Measurements from ENCODE around the gene YARS1.
"Not testable (repeated sequence)": the region's sequence is repeated elsewhere in the genome, so short reads cannot be mapped to it uniquely, and the experiment has no call there.

YARS1 gene

DNA sequence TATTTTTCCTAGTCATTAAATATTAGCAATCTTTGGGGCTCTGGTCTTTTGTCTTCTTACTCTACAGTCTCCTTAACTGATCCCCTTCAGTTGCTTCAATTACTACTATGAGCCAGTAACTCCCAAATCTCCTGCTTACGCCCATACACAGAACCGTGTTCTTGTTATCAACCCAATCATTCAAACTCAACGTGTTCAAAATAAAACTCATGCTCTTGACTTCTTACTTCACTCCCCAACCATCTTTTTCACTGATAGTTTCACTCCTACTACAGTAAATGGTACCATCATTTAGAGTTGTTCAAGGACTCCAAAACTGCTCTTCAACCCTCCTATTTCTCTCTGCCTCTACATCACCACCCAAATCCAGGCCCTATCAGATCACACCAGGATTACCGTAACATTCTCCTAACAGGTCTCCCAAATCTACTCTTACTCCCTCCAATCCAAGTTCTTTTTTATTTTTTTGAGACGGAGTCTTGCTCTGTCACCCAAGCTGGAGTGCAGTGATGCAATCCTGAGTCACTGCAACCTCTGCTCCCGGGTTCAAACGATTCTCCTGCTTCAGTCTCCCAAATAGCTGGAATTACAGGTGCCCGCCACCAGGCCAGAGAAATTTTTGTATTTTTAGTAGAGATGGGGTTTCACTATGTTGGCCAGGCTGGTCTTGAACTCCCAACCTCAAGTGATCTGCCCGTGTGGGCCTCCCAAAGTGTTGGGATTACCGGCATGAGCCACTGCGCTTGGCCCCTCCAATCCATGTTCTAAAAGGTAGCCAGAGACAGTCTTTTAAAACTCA lies 3.0 kb downstream of the YARS1 start:
- Histone ChIP-seq H3K27ac (no peak overlapping the region), H3K4me3 (no peak overlapping the region)
- TF ChIP-seq, protein P1, sequence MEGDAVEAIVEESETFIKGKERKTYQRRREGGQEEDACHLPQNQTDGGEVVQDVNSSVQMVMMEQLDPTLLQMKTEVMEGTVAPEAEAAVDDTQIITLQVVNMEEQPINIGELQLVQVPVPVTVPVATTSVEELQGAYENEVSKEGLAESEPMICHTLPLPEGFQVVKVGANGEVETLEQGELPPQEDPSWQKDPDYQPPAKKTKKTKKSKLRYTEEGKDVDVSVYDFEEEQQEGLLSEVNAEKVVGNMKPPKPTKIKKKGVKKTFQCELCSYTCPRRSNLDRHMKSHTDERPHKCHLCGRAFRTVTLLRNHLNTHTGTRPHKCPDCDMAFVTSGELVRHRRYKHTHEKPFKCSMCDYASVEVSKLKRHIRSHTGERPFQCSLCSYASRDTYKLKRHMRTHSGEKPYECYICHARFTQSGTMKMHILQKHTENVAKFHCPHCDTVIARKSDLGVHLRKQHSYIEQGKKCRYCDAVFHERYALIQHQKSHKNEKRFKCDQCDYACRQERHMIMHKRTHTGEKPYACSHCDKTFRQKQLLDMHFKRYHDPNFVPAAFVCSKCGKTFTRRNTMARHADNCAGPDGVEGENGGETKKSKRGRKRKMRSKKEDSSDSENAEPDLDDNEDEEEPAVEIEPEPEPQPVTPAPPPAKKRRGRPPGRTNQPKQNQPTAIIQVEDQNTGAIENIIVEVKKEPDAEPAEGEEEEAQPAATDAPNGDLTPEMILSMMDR (IDR thresholded peaks at IDR 0.05), result no peak
- DNase-seq (ENCODE audit: low spot score), result no peak

DNA sequence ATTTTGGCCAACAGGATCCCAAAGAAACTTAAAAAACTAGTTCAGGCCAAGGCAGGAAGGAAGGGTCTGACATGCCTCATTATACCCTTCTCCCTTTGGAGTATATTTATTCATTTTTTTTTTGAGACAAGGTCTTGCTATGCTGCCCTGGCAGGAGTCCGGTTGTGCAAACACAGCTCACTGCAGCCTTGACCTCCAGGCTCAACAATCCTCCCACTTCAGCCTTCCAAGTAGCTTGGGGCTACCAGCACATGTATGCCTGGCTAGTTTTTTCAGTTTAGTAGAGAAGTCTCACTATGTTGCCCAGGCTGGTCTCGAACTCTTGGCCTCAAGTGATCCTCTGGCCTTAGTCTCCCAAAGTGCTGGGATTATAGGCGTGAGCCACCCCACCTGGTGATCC lies 5.2 kb downstream of the YARS1 start:
- no peak overlapping the region for H3K27ac ChIP-seq
- TF ChIP-seq, protein P1 (IDR thresholded peaks at IDR 0.05), result no peak
- no peak for DNase-seq (ENCODE audit: low spot score)
- H3K4me3 ChIP-seq, result no peak overlapping the region

DNA sequence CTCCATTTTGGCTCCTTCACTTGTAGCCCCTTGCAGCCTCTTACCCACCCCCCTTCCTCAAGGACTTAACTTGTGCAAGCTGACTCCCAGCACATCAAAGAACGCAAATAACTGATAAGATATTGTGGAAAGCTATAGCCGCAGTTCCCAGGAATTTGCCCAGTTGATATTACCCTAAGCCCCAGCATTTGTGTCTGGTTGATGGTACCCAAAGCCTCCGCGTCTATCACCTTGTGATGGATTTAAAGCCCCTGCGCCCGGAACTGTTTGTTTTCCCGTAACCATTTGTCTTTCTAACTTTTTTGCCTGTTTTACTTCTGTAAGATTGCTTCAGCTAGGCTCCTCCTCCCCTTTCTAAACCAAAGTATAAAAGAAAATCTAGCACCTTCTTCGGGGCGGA lies 5.9 kb downstream of the YARS1 start:
- TF ChIP-seq, protein P1 (IDR thresholded peaks at IDR 0.05), result no peak
- H3K4me3 ChIP-seq, result no peak overlapping the region
- no peak overlapping the region for H3K27ac ChIP-seq
- DNase-seq (ENCODE audit: low spot score), result no peak

DNA sequence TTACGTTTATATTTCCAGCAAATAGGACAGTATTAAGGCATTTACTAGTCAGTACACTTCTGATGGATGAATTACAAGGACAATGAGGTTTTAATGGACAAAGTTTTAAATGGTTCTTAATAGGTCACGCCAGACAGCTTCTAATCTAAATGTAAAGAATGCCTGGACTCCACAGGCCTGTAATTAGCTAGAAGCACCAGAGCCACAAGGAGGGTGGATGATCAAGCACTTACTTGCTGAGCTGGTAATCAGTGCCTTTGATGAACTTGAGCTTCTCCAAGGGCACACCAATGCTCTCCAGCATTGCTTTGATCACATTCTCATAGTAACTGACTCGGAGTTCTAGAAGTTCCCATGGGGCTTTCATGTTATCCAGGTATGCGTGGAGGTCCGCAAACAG lies 6.8 kb downstream of the YARS1 start:
- no peak overlapping the region for H3K27ac ChIP-seq

DNA sequence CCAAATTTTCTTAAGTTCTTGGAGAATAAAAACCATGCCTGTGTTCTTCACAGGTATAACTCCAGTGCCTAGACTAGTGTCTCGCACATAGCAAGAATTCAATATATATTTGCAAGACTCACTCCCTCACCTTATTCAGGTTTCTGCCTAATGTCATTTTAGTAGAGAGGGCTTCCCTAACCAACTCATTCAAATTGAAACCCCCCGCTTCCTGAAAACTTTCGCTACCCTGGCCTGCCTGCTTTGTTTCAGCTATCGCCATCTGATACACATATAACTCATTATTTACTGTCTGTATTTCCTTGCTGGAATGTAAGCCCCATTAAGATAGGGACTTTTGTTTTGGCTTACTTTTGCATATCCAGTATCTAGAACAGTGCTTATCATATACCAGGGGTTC lies 8.6 kb downstream of the YARS1 start:
- TF ChIP-seq, protein P1 (IDR thresholded peaks at IDR 0.05), result no peak

More for the DNA sequence above, 6.8 kb downstream of the YARS1 start:
- no peak overlapping the region for H3K4me3 ChIP-seq
- no peak for DNase-seq (ENCODE audit: low spot score)
- TF ChIP-seq, protein P1 (IDR thresholded peaks at IDR 0.05), result no peak

DNA sequence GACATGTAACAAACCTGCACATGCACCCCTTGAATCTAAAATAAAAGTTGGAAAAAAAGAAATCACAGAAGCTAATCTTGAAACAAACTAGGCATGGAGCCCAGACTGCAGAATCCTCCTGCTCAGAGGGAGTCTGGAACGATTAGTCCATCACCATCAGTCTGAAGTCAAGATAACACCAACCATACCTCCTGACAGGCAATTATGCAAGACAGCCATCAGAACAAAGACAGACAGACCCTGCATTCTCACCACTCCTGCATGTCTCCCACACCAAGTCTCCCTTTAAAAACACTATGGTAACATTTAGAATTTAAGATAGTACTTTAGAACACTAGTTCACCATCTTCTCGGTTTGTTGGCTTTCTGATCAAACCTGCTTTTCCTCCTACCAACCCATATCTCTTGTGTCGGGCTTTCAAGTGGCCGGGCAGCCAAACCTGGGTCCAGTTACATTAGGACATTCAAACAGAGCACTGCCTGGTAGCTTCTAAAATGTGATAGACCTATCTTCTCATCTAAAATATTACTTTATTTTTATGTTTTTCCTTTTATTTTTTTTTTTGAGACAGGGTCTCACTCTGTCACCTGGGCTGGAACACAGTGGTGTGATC lies 10.1 kb downstream of the YARS1 start:
- TF ChIP-seq, protein P1 (IDR thresholded peaks at IDR 0.05), result no peak
- DNase-seq (ENCODE audit: low spot score), result no peak
- H3K4me3 ChIP-seq, result no peak overlapping the region
- H3K27ac ChIP-seq, result no peak overlapping the region

More for the DNA sequence above, 8.6 kb downstream of the YARS1 start:
- no peak overlapping the region for H3K4me3 ChIP-seq
- no peak for DNase-seq (ENCODE audit: low spot score)
- no peak overlapping the region for H3K27ac ChIP-seq

DNA sequence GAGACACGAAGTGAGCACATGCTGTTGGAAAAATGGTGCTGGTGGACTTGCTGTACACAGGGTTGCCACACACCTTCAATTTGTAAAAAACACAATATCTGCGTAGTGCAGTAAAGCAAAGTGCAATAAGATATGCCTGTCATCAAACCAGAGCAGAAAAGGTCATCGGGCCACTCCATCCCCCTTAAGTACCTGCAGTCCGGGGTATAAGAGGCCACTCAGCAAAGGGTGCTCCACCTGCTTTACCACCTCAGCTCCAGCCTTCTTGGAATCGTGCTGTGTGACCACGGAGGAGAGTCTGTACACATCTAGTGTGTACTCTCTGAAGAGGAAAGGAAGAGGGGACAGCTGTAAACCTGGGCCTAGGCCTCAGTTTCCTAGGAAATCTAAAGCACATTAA lies 10.9 kb downstream of the YARS1 start:
- no peak overlapping the region for H3K27ac ChIP-seq
- H3K4me3 ChIP-seq, result no peak overlapping the region
- DNase-seq (ENCODE audit: low spot score), result no peak
- TF ChIP-seq, protein P1 (IDR thresholded peaks at IDR 0.05), result no peak

DNA sequence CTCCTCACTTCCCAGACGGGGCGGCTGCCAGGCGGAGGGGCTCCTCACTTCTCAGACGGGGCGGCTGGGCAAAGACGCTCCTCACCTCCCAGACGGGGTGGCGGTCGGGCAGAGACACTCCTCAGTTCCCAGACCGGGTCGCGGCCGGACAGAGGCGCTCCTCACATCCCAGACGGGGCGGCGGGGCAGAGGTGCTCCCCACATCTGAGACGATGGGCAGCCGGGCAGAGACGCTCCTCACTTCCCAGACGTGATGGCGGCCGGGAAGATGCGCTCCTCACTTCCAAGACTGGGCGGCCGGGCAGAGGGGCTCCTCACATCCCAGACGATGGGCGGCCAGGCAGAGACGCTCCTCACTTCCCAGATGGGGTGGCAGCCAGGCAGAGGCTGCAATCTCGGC lies 12.7 kb downstream of the YARS1 start:
- not testable (repeated sequence) for H3K27ac ChIP-seq; DNase-seq (ENCODE audit: low spot score); H3K4me3 ChIP-seq

Data from coronary artery (tissue), 2 donors.